CD4-positive, alpha-beta T cell treated with Interleukin-6 at 100 ng/mL for 8 hours (primary cell): Measurements from ENCODE around the gene SLC27A3.
"Not testable (repeated sequence)": the region's sequence is repeated elsewhere in the genome, so short reads cannot be mapped to it uniquely, and the experiment has no call there.

ENCODE experiments used
- DNase-seq: peaks from one replicate; pipeline ENCODE4 v3.0.0-alpha.2; 2020; ENCODE audit warnings: mixed read lengths, low spot score

Gene SLC27A3

GRCh38 chr1:153780551-153780950 lies 5.3 kb downstream of the SLC27A3 start:
- DNase-seq = no peak

DNA sequence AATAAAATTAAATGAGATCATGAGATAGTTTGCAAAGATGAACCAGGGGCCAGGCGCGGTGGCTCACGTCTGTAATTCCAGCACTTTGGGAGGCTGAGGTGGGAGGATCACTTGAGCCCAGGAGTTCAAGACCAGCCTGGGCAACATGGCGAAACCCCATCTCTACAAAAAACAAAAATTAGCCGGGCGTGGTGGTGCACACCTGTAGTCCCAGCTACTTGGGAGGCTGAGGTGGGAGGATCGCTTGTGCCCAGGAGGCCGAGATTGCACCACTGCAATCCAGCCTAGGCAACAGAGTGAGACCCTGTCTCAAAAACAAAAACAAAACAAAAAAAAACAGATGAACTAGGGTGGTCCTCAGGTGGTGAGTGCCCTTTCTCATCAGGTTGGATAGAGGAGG lies 7.4 kb downstream of the SLC27A3 start:
- DNase-seq = not testable (repeated sequence)

- DNase-seq = peak; percentile 89
These were observed 8.3 kb downstream of the SLC27A3 start for GRCh38 chr1:153783233-153784190.

- DNase-seq = no peak
These were observed 11.0 kb downstream of the SLC27A3 start for GRCh38 chr1:153786038-153786790.

DNA sequence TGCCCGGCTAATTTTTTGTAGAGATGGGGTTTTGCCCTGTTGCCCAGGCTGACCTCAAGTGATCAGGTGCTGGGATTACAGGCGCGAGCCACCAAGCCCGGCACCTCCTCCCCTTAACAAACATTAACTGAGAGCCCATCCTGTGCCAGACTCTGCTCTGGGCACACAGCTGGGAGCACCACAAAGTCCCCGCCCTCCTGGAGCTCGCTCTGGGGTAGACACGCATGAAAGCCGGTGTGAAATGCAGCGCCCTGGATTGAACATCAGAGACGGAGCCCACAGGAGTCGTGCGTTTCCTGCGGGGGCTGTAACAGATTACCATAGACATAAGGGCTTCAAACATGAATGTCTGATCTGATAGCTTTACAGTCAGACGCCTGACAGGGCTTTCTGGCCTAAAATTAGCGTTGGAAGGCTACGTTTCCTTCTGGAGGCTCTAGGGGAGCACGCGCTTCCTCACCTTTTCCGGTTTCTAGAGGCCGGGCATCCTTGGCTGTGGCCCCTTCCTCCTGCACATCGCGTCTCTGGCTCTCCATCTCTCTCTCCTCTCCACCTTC lies 14.3 kb downstream of the SLC27A3 start:
- no peak for DNase-seq

DNA sequence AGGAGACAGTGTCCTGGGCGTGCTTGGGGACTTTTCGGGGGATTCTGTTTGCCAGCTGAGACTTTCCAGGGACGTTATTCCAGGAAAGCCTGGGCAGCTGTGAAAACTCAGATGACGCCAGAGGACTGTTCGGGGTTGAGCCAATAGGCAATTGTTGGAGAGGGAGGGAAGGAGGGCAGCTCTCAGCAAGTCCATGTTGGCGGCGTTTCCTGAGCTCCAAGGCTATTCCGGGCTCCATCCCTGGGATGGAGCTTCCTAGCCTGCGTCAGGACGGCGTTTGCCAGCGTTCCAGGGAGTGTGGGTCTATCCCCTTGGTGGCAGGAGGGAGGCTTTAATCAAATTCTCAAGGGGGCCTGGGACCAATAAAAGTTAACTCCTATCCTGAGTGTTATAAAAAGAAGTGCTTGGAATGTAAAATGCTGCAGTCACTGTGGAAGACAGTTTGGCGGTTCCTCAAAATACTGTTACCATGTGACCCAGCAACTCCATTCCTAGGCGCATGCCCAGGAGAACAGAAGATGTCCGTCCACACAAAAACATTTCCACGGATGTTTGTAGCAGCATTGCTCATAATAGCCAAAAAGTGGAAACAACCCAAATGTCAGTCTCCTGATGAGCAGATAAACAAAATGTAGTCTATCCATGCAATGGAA lies 15.2 kb downstream of the SLC27A3 start:
- DNase-seq = no peak

DNA sequence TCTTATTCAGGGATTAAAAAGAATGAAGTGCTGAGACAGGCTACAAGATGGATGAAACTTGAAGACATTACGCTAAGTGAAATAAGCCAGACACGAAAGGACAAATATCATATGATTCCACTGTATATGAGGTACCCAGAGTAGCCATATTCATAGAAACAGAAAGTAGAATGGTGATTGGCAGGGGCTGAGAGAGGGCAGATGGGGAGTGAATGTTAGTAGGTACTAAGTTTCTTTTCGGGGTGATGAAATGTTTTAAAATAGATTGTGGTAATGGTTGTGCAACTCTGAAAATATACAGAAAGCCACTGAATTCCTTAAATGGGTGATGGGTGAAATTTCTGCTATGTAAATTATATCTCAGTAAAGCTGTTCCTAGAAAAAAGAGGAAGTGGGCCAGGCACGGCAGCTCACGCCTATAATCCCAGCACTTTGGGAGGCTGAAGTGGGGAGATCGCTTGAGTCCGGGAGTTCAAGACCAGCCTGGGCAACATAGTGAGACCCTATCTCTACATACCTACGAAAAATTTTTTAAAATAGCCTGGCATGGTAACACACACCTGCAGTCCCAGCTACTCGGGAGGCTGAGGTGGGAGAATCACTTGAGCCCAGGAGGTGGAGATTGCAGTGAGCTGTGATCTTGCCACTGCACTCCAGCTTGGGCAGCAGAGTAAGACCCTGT lies 15.9 kb downstream of the SLC27A3 start:
- no peak for DNase-seq

DNA sequence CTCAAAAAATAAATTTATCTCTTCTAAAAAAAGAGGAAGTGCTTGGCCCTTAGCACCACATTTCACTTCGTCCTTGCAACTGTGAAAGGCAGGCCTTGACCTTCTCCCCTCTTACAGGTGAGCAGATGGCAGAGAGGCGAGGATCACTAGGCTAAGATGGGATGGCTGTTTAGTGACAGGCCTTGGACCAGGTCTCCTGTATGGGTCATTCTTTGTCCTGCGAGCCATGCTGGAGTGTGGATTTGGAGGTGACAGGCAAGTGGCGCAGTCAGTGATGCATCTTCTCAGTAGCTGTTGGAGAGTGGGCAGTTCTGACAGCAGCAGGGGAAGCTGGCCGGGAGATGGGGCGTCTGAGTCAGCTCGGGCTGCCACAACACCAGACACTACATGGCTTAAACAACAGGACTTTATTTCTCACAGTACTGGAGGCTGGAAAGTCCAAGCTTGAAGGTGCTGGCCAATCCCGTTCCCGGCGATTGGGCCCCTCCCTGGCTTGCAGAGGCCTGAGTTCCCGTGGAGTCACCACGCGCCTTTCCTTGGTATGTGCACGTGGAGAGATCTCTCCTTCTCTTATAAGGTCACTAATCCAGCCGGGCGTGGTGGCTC lies 16.5 kb downstream of the SLC27A3 start:
- DNase-seq = no peak

DNA sequence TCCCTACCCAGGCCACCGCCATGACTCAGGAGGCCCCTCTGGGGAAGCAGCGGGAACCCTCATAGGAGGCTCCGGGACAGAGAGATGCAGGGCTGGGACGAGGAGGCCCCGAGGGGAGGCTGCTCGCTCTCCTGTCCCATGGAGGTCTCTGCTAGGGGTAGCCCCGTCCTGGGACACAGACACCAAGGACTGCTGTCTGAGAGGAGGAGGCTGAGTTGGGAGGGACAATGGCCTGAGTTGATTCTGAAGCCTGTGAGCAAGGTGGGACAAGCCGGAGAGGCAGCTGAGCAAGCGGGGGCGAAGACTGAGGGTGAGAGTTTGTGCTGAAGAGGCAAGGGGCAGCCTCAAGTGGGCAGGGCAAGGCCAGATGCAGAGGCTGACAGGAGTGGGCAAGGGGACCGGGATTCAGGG lies 17.4 kb downstream of the SLC27A3 start:
- DNase-seq = no peak

DNA sequence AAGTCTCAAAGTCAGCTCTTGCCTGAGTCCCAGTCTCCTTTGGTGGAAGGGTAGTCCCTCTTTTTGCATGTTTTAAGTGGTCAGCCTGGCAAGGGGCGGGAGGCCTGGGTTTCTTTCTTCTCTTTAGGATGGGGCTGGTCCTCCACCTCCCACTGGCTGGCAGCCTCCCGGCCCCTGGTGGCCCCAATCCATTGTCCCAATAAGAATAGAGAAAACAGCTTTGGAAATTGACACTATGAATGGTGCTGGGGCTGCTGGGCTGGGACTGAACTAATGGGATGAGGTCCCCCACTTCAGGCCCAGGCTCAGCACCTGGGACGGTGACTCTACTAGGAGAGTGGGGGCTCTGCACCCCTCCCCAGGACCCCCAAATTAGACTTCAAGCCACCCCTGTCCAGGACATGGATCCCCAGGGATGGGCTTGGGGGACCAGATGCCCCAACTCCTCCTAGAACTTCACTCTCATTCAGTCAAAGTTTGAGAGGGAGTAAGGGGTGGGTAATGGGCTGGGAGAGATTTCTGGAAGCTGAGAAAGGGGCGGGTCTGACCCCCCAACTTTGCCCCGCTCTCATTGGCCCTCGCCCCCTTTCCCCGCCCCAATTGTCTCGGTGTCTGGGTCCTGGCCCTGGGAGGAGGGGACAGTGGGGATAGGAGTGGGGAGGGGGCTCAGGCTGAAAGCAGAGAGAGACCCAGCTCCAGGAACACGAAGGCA lies 18.2 kb downstream of the SLC27A3 start:
- DNase-seq = no peak

DNA sequence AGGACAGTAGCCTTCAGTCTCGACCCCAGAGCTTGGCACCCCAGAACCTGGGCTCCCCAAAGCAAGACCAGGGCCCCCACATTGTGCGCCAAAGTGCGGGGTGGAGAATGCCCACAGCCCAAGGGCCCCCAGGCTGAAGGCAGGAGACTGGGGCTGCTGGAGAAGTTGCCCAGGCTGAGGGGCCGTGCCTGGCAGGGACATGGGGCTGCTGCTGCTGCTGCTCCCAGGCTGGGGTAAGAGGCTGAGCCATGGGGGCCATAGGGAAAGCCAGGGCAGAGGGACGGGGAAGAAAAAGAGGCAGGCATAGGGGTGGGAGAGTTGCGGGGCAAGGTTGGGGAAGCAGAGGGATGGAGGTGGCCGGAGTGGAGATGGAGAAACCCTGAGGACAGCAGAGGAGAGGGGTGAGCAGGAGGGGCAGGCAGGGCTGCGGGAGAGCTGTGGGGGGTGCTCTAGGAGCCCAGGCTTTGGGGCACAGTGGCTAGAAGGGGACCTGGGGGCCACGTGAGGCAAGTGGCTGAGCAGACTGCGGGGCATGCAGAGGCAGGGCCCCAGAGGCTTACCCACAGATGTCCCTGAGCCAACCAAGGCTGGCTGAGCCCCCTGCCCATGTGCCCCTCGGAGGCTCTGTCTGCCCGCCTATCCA lies 18.9 kb downstream of the SLC27A3 start:
- DNase-seq = no peak

- DNase-seq = no peak
These were observed 19.6 kb downstream of the SLC27A3 start for GRCh38 chr1:153794624-153795329.

DNA sequence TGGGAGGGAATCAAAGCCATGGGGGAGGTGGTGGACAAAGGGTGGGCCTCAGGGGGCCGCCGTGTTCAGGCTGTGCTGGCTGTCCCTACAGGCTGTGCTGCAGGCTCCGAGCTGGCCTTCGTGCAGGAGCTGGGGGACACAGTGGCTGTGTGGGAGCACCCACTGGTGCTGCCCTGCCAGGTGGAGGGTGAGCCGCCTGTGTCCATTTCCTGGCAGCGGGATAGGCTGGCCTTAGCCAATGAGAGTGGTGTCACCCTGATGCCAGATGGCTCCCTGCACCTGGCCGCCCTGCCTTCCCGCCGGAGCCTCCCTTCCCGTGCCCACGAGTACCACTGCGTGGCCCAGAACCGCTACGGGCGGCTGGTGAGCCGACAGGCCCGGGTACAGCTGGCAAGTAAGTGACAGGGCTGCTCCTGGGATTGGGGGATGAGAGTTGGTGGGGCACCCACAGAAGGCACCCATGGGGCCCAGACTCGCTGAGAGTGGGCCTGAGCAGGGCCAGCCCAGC lies 20.2 kb downstream of the SLC27A3 start:
- DNase-seq = no peak

DNA sequence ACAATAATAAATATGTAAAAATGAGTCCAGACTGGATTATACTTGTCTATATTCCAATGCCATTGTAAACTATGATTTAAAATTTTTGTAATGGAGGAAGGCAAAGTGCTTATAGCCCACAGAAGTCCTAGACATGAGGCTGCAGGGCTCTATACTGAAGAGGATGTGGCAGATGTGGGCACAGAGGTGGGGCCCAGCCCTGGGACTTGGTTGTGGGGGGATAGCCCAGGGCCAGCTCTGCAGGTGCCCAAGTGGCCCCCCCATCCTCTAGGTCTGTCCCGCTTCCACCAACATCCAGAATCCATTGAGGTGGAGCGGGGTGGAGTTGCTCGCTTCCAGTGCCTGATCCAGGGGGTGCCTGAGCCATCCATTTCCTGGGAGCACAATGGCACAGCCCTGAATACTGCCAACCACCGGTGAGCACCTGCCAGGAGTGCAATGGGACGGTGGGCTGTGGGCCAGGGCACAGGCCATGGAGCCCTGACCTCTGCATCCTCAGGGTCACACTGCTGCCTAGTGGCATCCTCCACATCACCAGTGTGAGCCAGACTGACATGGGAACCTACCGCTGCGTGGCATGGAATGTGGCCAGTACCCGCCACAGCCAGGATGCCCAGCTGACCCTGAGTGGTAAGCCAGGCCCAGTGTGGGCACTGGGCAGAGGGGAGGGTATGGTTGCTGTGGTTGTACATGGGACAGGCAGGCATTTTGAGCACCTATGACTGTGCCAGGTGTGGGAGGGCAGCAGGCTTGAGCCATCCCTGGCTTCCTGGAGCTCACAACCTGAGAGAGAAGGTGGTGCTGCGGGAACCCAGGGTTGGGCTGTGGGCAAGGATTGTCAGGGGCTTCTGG lies 21.0 kb downstream of the SLC27A3 start:
- DNase-seq = no peak

GRCh38 chr1:153796786-153797659 lies 21.8 kb downstream of the SLC27A3 start:
- DNase-seq = peak; percentile 83

DNA sequence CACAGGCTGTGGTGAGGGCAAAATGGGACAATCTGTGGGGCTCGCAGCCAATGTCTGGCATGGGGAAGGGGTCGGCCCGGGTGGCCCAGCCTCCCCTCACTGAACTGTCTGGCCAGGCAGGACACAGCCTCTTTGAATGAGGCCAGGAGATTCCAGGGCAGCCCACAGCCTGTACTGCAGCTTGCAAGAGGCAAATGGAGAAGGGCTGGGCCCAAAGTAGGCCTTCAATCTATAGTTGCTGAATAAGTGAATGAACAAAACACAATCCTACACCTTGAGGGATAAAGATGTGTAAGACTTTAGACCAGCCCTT lies 23.2 kb downstream of the SLC27A3 start:
- no peak for DNase-seq

GRCh38 chr1:153799016-153799415 lies 23.8 kb downstream of the SLC27A3 start:
- no peak for DNase-seq
